CD4-positive, alpha-beta T cell (primary cell): ENCODE results near the gene TMEM131L. TPM values are rescaled to one million over a fixed set of nuclear protein-coding genes. Genes with fewer than 3 reads are reported as not detected.

Experiments
- ATAC-seq: fragments of 200-7000 bp; cut with Tn5 transposase; one replicate; pipeline ENCODE4 v1.10.0; 2022; ENCODE audit warnings: mild to moderate bottlenecking; ENCODE audit not compliant: poor library complexity
- CTCF ChIA-PET: fragments of 350-600 bp; sonication (Branson Sonifier 250); formaldehyde crosslinking; loops from one replicate; lab custom pipeline; 2021; ENCODE audit warnings: antibody characterized with exemption, inconsistent platforms; lab: Charles Lee
- POLR2A ChIA-PET: fragments of 350-600 bp; sonication (Branson Sonifier 250); formaldehyde crosslinking; loops from one replicate; lab custom pipeline; 2021; ENCODE audit warnings: antibody characterized with exemption, inconsistent platforms; lab: Charles Lee
- DNase-seq, 14 experiments: peaks; one replicate each; pipeline ENCODE4 v3.0.0-alpha.2; 2013 to 2020; ENCODE audit warnings: mixed read lengths in 2 of 14
- H3K27ac ChIP-seq, 2 donors: one replicate each; pipeline versions ENCODE4 v1.5.1 to v1.7.0; 2013; ENCODE audit warnings: low read length in 2 of 2, low read depth in 1 of 2, mild to moderate bottlenecking in 1 of 2
- H3K27me3 ChIP-seq, 2 experiments: 1 replicate in 1 of 2; 2 replicates in 1 of 2; pipeline versions ENCODE4 v1.6.1 to v1.7.0; 2013; ENCODE audit warnings: low read length in 2 of 2, control low read depth in 1 of 2, mild to moderate bottlenecking in 1 of 2, moderate library complexity in 1 of 2; ENCODE audit not compliant: insufficient read depth in 2 of 2, control insufficient read depth in 1 of 2
- H3K36me3 ChIP-seq: one replicate; pipeline ENCODE4 v1.6.1; 2013; ENCODE audit warnings: low read length, control low read depth; ENCODE audit not compliant: insufficient read depth
- H3K4me1 ChIP-seq: one replicate; pipeline ENCODE4 v1.6.1; 2013; ENCODE audit warnings: low read length, control low read depth; ENCODE audit not compliant: insufficient read depth
- H3K4me3 ChIP-seq: one replicate; pipeline ENCODE4 v1.5.1; 2013; ENCODE audit warnings: mild to moderate bottlenecking, low read length, moderate library complexity
- H3K9me3 ChIP-seq, 2 experiments: 1 replicate in 1 of 2; 2 replicates in 1 of 2; pipeline versions ENCODE4 v1.6.1 to v1.7.0; 2013; ENCODE audit warnings: low read length in 2 of 2, mild to moderate bottlenecking in 2 of 2, control low read depth in 1 of 2, moderate library complexity in 1 of 2; ENCODE audit not compliant: control insufficient read depth in 1 of 2, insufficient read depth in 1 of 2
- H3K27ac Mint-ChIP-seq: one replicate; pipeline ENCODE4 v1.8.0; 2020; ENCODE audit warnings: mixed read lengths
- H3K27me3 Mint-ChIP-seq: one replicate; pipeline ENCODE4 v1.8.0; 2021; ENCODE audit warnings: mixed read lengths
- H3K36me3 Mint-ChIP-seq: one replicate; pipeline ENCODE4 v1.8.0; 2021; ENCODE audit warnings: low read depth, mixed read lengths
- H3K4me1 Mint-ChIP-seq: one replicate; pipeline ENCODE4 v1.8.0; 2021; ENCODE audit warnings: low read depth, mixed read lengths
- H3K4me3 Mint-ChIP-seq: one replicate; pipeline ENCODE4 v1.8.0; 2020; ENCODE audit warnings: mild to moderate bottlenecking, mixed read lengths
- H3K9me3 Mint-ChIP-seq: one replicate; pipeline ENCODE4 v1.8.0; 2020; ENCODE audit warnings: mixed read lengths
- intact Hi-C, 2 experiments: fragments of 100-400 bp; cut with DNase I in 1 of 2; cut with micrococcal nuclease in 1 of 2; formaldehyde crosslinking; loops; one replicate each; pipeline versions ENCODE4 v1.15.1 to v1.9.0; 2023 to 2025; cut with DNase I, micrococcal nuclease
- total RNA-seq, 174 experiments: library from RNA in 2 of 174; stranded (reverse) in 2 of 174; gene quantifications; one replicate each; pipeline ENCODE4 v1.2.3 and lab custom pipeline; 2021 to 2026
- TF ChIP-seq, protein P1 (sequence below): fragments of 200-600 bp; IDR thresholded peaks from one replicate; pipeline ENCODE4 v1.8.0; 2022; ENCODE audit warnings: antibody characterized with exemption, mild to moderate bottlenecking

TMEM131L gene
- total RNA-seq, 2 experiments from 2014 or later = 101 to 106 TPM

DNA sequence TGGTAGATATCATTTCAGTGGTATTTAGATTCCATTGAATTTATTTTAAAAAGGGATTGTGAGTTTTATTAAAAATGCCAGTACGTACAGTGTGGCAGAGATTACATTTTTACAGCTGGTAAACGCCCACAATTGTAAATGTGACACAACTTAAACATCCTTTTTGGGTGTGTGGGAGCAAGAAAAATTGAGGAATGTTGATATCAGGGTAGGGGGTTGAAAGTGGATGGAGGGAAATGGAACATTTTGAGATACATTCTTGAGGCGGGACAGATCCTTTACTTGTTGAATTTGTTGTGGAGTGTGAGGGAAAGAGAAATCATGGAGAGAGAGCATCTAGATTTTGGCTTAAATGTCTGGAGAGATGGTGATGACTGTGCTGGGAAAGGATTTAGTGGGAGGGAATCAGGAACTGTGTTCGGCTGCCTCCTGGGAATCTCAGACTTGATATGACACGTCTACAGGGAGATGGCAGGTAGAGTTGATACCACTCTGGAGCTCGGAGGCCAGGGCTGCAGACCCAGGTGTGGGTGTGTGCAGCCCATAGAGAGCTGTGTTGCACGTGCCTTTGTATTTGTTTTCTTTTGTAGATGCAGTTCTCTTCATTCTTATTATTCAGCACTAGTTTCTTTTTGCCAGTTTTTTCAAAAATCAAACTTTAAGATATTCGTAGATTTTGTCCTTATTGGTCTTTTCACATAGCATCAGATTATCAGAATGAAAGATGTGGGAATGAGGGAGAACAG, 10.8 kb downstream of the TMEM131L start:
- intact Hi-C loops = no loop called here
- Mint-ChIP-seq H3K36me3 (peaks cover 85% of the 10 kb centered on the region), H3K4me1 (peaks cover 83% of the 10 kb centered on the region), H3K9me3 (no peaks in the 10 kb centered on the region), H3K27me3 (no peaks in the 10 kb centered on the region), H3K4me3 (peak overlapping the region; percentile 20), H3K27ac (peak overlapping the region; percentile 81)
- Histone ChIP-seq H3K4me3 (no peak overlapping the region), H3K4me1 (peaks cover 62% of the 10 kb centered on the region), H3K27ac (peak overlapping the region in 1 of 2 donors; percentile 13), H3K36me3 (peaks cover 66% of the 10 kb centered on the region), H3K9me3 (no peaks in the 10 kb centered on the region), H3K27me3 (no peaks in the 10 kb centered on the region)
- ATAC-seq (no peak), DNase-seq (no peak)
- ChIA-PET POLR2A (interaction anchor here (1.0 to 21.1 kb wide), 3 partner anchors 16 to 131 kb away, joined by 3 to 434 read pairs (median 6); no protein-coding TSS in a partner anchor), CTCF (interaction anchor here (0.7 to 1.3 kb wide), 3 partner anchors 10 to 59 kb away, joined by 3 read pairs; partner anchors contain the start of gene TMEM131L)
- TF ChIP-seq, protein P1, sequence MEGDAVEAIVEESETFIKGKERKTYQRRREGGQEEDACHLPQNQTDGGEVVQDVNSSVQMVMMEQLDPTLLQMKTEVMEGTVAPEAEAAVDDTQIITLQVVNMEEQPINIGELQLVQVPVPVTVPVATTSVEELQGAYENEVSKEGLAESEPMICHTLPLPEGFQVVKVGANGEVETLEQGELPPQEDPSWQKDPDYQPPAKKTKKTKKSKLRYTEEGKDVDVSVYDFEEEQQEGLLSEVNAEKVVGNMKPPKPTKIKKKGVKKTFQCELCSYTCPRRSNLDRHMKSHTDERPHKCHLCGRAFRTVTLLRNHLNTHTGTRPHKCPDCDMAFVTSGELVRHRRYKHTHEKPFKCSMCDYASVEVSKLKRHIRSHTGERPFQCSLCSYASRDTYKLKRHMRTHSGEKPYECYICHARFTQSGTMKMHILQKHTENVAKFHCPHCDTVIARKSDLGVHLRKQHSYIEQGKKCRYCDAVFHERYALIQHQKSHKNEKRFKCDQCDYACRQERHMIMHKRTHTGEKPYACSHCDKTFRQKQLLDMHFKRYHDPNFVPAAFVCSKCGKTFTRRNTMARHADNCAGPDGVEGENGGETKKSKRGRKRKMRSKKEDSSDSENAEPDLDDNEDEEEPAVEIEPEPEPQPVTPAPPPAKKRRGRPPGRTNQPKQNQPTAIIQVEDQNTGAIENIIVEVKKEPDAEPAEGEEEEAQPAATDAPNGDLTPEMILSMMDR = no peak

DNA sequence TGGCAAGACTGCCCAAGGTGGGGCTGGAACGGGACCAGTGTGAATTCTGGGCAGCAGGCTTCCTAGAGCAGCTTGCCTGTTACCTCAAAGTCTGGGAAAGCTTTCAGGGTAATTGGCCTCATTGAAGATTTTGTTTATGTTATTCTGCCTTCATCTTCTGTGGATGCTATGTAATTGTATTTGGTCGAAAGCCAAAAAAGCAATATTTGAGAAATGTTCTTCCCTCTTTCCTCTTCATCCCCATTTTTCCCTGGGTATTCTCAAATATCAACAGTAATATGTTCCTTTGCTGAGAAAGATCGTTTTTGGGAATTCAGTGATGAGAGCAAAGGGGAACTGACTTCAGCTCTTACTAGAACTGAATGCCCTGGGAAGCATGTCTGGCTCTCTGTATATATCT, 12.9 kb downstream of the TMEM131L start:
- ChIA-PET CTCF (interaction anchor here (1.4 kb wide), 1 partner anchor 11 kb away, joined by 3 read pairs; no protein-coding TSS in a partner anchor), POLR2A (interaction anchor here (1.0 to 21.1 kb wide), 2 partner anchors 14 to 52 kb away, joined by 3 to 434 read pairs; no protein-coding TSS in a partner anchor)
- Mint-ChIP-seq H3K27me3 (no peaks in the 10 kb centered on the region), H3K9me3 (no peaks in the 10 kb centered on the region), H3K4me1 (peaks cover 83% of the 10 kb centered on the region), H3K36me3 (peaks cover 81% of the 10 kb centered on the region), H3K27ac (peak overlapping the region; percentile 81), H3K4me3 (no peak overlapping the region)
- Histone ChIP-seq H3K4me3 (no peak overlapping the region), H3K27me3 (no peaks in the 10 kb centered on the region), H3K9me3 (no peaks in the 10 kb centered on the region), H3K27ac (peak overlapping the region; percentile 8 to 35), H3K36me3 (peaks cover 60% of the 10 kb centered on the region), H3K4me1 (peaks cover 52% of the 10 kb centered on the region)
- no peak for DNase-seq
- no peak for ATAC-seq
- intact Hi-C loops = no loop called here
- TF ChIP-seq, protein P1 = no peak

DNA sequence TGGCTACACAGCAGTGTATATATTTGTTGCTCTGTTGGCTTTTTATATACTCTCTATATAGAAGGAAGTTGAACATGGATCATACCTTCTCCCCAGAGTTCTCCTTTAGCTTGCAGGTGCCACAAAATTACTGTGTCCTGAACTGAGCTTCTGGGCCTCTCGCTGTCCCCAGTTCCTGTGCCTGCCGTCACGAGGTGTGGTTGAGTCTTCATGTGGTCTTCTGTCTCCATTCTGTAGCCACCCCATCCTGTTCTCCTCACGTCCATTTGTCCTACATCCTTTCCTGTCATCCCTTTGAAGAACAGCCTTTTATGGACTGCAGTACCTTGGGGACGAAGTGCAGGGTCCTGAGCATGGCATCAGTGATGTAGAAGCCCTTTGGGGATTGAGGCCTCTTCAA, 14.5 kb downstream of the TMEM131L start:
- peaks cover 76% of the 10 kb centered on the region for H3K4me1 Mint-ChIP-seq

More for the DNA sequence above, 14.5 kb downstream of the TMEM131L start:
- H3K36me3 Mint-ChIP-seq = peaks cover 72% of the 10 kb centered on the region
- DNase-seq (no peak), ATAC-seq (peak; percentile 33)
- intact Hi-C loops = no loop called here
- Histone ChIP-seq H3K4me1 (peaks cover 45% of the 10 kb centered on the region), H3K27me3 (no peaks in the 10 kb centered on the region), H3K4me3 (no peak overlapping the region), H3K36me3 (peaks cover 51% of the 10 kb centered on the region), H3K9me3 (no peaks in the 10 kb centered on the region), H3K27ac (peak overlapping the region in 1 of 2 donors; percentile 47)
- ChIA-PET CTCF (interaction anchor here (1.8 kb wide), 1 partner anchor 15 kb away, joined by 4 read pairs; the partner anchor contains the start of gene TMEM131L), POLR2A (interaction anchor here (0.8 to 21.1 kb wide), 4 partner anchors 12 to 54 kb away, joined by 3 to 434 read pairs (median 4); no protein-coding TSS in a partner anchor)
- TF ChIP-seq, protein P1 = no peak
- no peaks in the 10 kb centered on the region for H3K27me3 Mint-ChIP-seq
- no peaks in the 10 kb centered on the region for H3K9me3 Mint-ChIP-seq
- H3K27ac Mint-ChIP-seq = peak overlapping the region; percentile 78
- H3K4me3 Mint-ChIP-seq = peak overlapping the region; percentile 50
